Naive thymus-derived CD4-positive, alpha-beta T cell (primary cell): ENCODE results near the gene SMU1. TPM values are rescaled to one million over a fixed set of nuclear protein-coding genes. Genes with fewer than 3 reads are reported as not detected.

Experiments used
- ATAC-seq: fragments of 150-1000 bp; cut with Tn5 transposase; 2 replicates; pipeline ENCODE4 v1.10.0; 2021; ENCODE audit warnings: mild to moderate bottlenecking, moderate library complexity
- CTCF ChIA-PET: fragments of 350-600 bp; sonication (Branson Sonifier 250); formaldehyde crosslinking; loops from one replicate; lab custom pipeline; 2021; ENCODE audit warnings: antibody characterized with exemption; lab: Charles Lee
- POLR2A ChIA-PET: fragments of 350-600 bp; sonication (Branson Sonifier 250); formaldehyde crosslinking; loops from one replicate; lab custom pipeline; 2021; ENCODE audit warnings: antibody characterized with exemption, inconsistent platforms; lab: Charles Lee
- DNase-seq, 9 donors: peaks; one replicate each; pipeline versions ENCODE4 v3.0.0 to v3.0.0-alpha.2; 2020 to 2022; ENCODE audit warnings: mixed read lengths in 1 of 9
- H3K27ac ChIP-seq: one replicate; pipeline ENCODE4 v1.7.0; 2013; ENCODE audit warnings: mild to moderate bottlenecking, low read depth, low read length, moderate library complexity
- H3K27me3 ChIP-seq, 2 donors: one replicate each; pipeline ENCODE4 v1.7.0; 2013; ENCODE audit warnings: low read length in 2 of 2, mild to moderate bottlenecking in 2 of 2, moderate library complexity in 2 of 2; ENCODE audit not compliant: control insufficient read depth in 2 of 2, insufficient read depth in 2 of 2
- H3K36me3 ChIP-seq, 3 experiments: 1 replicate in 2 of 3; 2 replicates in 1 of 3; pipeline ENCODE4 v1.7.0; 2013; ENCODE audit warnings: low read length in 3 of 3, mild to moderate bottlenecking in 3 of 3, moderate library complexity in 1 of 3; ENCODE audit not compliant: insufficient read depth in 3 of 3, control insufficient read depth in 2 of 3
- H3K4me1 ChIP-seq, 2 donors: one replicate each; pipeline ENCODE4 v1.7.0; 2013; ENCODE audit warnings: low read length in 2 of 2, mild to moderate bottlenecking in 2 of 2, moderate library complexity in 1 of 2; ENCODE audit not compliant: control insufficient read depth in 2 of 2, insufficient read depth in 2 of 2
- H3K4me3 ChIP-seq: 2 replicates; pipeline ENCODE4 v1.7.0; 2013; ENCODE audit warnings: mild to moderate bottlenecking, low read length
- H3K9me3 ChIP-seq, 3 experiments: 1 replicate in 2 of 3; 2 replicates in 1 of 3; pipeline ENCODE4 v1.7.0; 2013; ENCODE audit warnings: low read length in 3 of 3; ENCODE audit not compliant: control insufficient read depth in 2 of 3
- H3K27ac Mint-ChIP-seq, 9 donors: one replicate each; pipeline ENCODE4 v1.8.0; 2020 to 2022; ENCODE audit warnings: mixed read lengths in 9 of 9, mild to moderate bottlenecking in 8 of 9, moderate library complexity in 5 of 9, inconsistent platforms in 2 of 9
- H3K27me3 Mint-ChIP-seq, 5 donors: one replicate each; pipeline ENCODE4 v1.8.0; 2021 to 2022; ENCODE audit warnings: mixed read lengths in 5 of 5, mild to moderate bottlenecking in 1 of 5
- H3K36me3 Mint-ChIP-seq, 5 donors: one replicate each; pipeline ENCODE4 v1.8.0; 2020 to 2022; ENCODE audit warnings: mixed read lengths in 5 of 5, mild to moderate bottlenecking in 3 of 5, inconsistent platforms in 1 of 5
- H3K4me1 Mint-ChIP-seq, 7 donors: one replicate each; pipeline ENCODE4 v1.8.0; 2020 to 2022; ENCODE audit warnings: mixed read lengths in 7 of 7, mild to moderate bottlenecking in 3 of 7, inconsistent platforms in 1 of 7
- H3K4me3 Mint-ChIP-seq, 10 donors: one replicate each; pipeline ENCODE4 v1.8.0; 2020 to 2022; ENCODE audit warnings: mild to moderate bottlenecking in 10 of 10, mixed read lengths in 10 of 10, moderate library complexity in 6 of 10, inconsistent platforms in 2 of 10
- H3K9me3 Mint-ChIP-seq, 11 donors: one replicate each; pipeline ENCODE4 v1.8.0; 2020 to 2022; ENCODE audit warnings: mixed read lengths in 11 of 11, mild to moderate bottlenecking in 4 of 11, inconsistent platforms in 1 of 11, moderate library complexity in 1 of 11
- intact Hi-C, 2 donors: fragments of 100-400 bp; cut with micrococcal nuclease; formaldehyde crosslinking; loops; one replicate each; pipeline ENCODE4 v1.15.1; 2023
- polyA plus RNA-seq, 2 donors: library from polyadenylated mRNA; unstranded; fragments of 300-500 nt; fragmentation: Illumina TruSeq; gene quantifications; one replicate each; pipeline ENCODE4 v1.2.3, GENCODE V29; 2021
- total RNA-seq, 6 experiments: library from RNA in 5 of 6; stranded (reverse) in 5 of 6; gene quantifications; 1 replicate in 5 of 6; 2 replicates in 1 of 6; pipeline ENCODE4 v1.2.3 and lab custom pipeline; 2021 to 2026

The SMU1 gene
- total RNA-seq (10 to 100 TPM; 22.3 to 32.9 (median 25.6) TPM), polyA plus RNA-seq (10 to 100 TPM; 26.4 to 30.0 TPM), total RNA-seq (lab: John Stamatoyannopoulos, UW) (124 reads per million, percentile 88 among the genes with 10 or more reads in this experiment)

- Mint-ChIP-seq H3K4me3 (peak within 1 kb of the TSS; percentile 95 to 100 (median 98)), H3K4me1 (peaks cover 18 to 62% (median 50%) of the 10 kb centered on the region in 7 donors), H3K27me3 (no peaks in the 10 kb centered on the region), H3K9me3 (peaks cover 0 to 8% (median 0%) of the 10 kb centered on the region in 11 donors), H3K27ac (peak within 1 kb of the TSS; percentile 97 to 100 (median 99)), H3K36me3 (peaks cover 1 to 19% (median 10%) of the 10 kb centered on the region in 5 donors)
- intact Hi-C loops, result loop anchor here (1.0 to 5.0 kb wide), 11 partner anchors 32 to 741 kb away; partner anchors contain the start of genes APTX (in 2 of the 2), BAG1 (in 2 of the 2), DNAJA1 (in 2 of the 2) and NFX1 (in 2 of the 2)
- ATAC-seq (peak; percentile 97), DNase-seq (peak; percentile 82 to 97 (median 95))
- H3K36me3 ChIP-seq, result peaks cover 4 to 23% (median 4%) of the 10 kb centered on the region in 3 experiments
- H3K27me3 ChIP-seq, result no peaks in the 10 kb centered on the region
- ChIA-PET POLR2A (interaction anchor here (0.8 to 2.6 kb wide), 20 partner anchors 9 to 399 kb away, joined by 3 to 11 read pairs (median 4); partner anchors contain the start of genes B4GALT1, DNAJA1 and NFX1), CTCF (interaction anchor here (0.6 to 1.4 kb wide), 4 partner anchors 9 to 94 kb away, joined by 3 to 4 read pairs (median 4); no protein-coding TSS in a partner anchor)
- H3K4me1 ChIP-seq, result peaks cover 15 to 20% of the 10 kb centered on the region in 2 donors
- no peaks in the 10 kb centered on the region for H3K9me3 ChIP-seq
- peak within 1 kb of the TSS; percentile 82 for H3K4me3 ChIP-seq
- peak within 1 kb of the TSS; percentile 93 for H3K27ac ChIP-seq
Measured at GRCh38 chr9:33076046-33077004, at the start of gene SMU1. SMU1 (minus strand) TSS chr9:33076674; CDS start chr9:33076608, 66 bp downstream.

DNA sequence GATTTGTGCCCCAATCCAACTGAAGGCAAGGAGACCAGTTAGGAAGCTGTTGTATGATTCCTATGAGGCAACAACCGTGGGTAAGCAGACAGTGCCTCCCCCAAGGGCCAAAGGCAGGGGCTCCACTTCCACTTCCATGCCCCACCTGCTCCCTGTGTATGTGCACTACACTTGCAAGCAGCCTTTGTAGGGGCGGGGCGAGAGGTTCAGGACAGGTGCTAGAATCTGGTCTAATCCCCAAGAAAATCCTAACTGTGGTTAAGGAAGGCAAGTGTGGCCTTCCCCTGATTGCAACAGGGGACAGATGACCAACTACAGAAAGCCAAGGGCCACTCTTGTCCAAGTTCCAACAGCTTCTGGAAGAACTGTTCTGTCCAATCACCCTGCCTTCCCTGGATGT lies 49.0 kb upstream of the SMU1 start:
- DNase-seq (no peak), ATAC-seq (no peak)
- intact Hi-C loops, result loop anchor here in 1 of 2 donors (1.0 kb wide), 2 partner anchors 43 to 100 kb away; no protein-coding TSS in a partner anchor
- Mint-ChIP-seq H3K27me3 (no peaks in the 10 kb centered on the region), H3K4me3 (no peak overlapping the region), H3K36me3 (peaks cover 8 to 52% (median 36%) of the 10 kb centered on the region in 5 donors), H3K4me1 (peaks cover 7 to 44% (median 31%) of the 10 kb centered on the region in 7 donors), H3K27ac (peak overlapping the region in 6 of 9 donors; percentile 2 to 71 (median 32)), H3K9me3 (no peaks in the 10 kb centered on the region)
- Histone ChIP-seq H3K9me3 (no peaks in the 10 kb centered on the region), H3K4me1 (no peaks in the 10 kb centered on the region), H3K4me3 (no peak overlapping the region), H3K27me3 (no peaks in the 10 kb centered on the region), H3K27ac (no peak overlapping the region), H3K36me3 (peaks cover 0 to 36% (median 4%) of the 10 kb centered on the region in 3 experiments)
- CTCF ChIA-PET, result interaction anchor here (0.6 kb wide), 1 partner anchor 55 kb away, joined by 4 read pairs; no protein-coding TSS in a partner anchor
- POLR2A ChIA-PET, result interaction anchor here (1.8 kb wide), 1 partner anchor 42 kb away, joined by 6 read pairs; the partner anchor contains the start of gene B4GALT1

DNA sequence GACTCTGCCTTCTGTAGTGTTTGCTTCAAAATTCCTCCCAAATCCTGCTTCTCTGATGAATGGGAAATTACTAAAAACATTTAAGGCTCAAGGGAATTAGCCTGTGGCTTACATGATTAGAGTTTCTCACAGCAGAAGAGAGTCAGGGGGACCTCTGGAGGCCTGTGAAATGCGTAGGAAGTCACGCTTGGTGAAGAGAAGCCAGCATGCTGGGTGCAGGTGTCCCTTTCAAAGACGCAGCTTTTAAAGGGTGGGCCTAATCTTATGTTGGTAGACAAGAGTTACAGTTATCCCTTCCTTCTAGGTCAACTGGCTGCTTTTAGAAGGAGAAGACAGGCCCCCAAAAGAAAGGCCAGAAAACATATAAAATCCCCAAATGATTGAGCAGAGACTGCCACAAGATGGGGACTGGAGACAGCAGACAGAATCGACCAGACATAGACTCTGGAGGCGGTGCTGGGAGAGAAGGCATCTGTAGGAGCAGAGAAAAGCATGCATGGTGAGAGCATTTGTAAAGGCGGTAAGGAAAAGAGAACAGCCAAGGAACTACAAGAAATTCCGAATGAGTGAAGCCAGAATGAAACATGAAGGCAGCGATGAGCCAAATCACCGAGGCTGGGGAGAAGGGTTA lies 48.4 kb upstream of the SMU1 start:
- Mint-ChIP-seq H3K9me3 (no peaks in the 10 kb centered on the region), H3K27ac (peak overlapping the region in 7 of 9 donors; percentile 14 to 71 (median 45)), H3K4me3 (no peak overlapping the region), H3K36me3 (peaks cover 8 to 51% (median 35%) of the 10 kb centered on the region in 5 donors), H3K4me1 (peaks cover 11 to 48% (median 30%) of the 10 kb centered on the region in 7 donors), H3K27me3 (no peaks in the 10 kb centered on the region)
- ATAC-seq, result peak; percentile 37
- peak in 2 of 9 donors; percentile 13 to 31 for DNase-seq
- ChIA-PET POLR2A (no interaction called here), CTCF (interaction anchor here (0.6 to 1.2 kb wide), 2 partner anchors 55 to 101 kb away, joined by 3 to 4 read pairs; no protein-coding TSS in a partner anchor)
- H3K4me1 ChIP-seq, result no peaks in the 10 kb centered on the region
- intact Hi-C loops, result loop anchor here in 1 of 2 donors (1.0 kb wide), 2 partner anchors 43 to 100 kb away; no protein-coding TSS in a partner anchor
- no peaks in the 10 kb centered on the region for H3K9me3 ChIP-seq
- no peaks in the 10 kb centered on the region for H3K27me3 ChIP-seq
- H3K4me3 ChIP-seq, result no peak overlapping the region
- H3K36me3 ChIP-seq, result peaks cover 0 to 36% (median 4%) of the 10 kb centered on the region in 3 experiments
- H3K27ac ChIP-seq, result no peak overlapping the region

DNA sequence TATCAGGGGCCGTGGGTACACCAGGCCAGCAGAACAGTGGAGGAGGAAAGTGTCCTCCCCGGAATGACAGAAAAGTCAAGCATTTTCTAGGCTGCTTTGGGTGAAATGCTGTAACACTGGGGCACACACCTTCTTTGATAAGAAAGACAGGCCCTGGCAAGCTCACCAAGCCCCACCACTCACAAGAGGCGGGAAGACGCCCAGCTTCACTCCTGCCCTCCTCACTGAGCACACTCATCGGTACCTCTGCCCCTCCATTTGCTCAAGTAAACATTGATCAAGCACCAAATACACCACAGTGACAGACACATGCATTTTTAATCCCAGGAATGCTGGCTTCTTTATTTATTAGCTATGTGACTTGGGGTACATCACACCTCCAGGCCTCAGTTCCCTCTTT lies 47.6 kb upstream of the SMU1 start:
- H3K4me3 Mint-ChIP-seq, result no peak overlapping the region
- Histone ChIP-seq H3K9me3 (no peaks in the 10 kb centered on the region), H3K27me3 (no peaks in the 10 kb centered on the region), H3K27ac (no peak overlapping the region), H3K4me3 (no peak overlapping the region), H3K4me1 (no peaks in the 10 kb centered on the region), H3K36me3 (peaks cover 0 to 28% (median 4%) of the 10 kb centered on the region in 3 experiments)
- peaks cover 11 to 46% (median 27%) of the 10 kb centered on the region in 7 donors for H3K4me1 Mint-ChIP-seq
- H3K27me3 Mint-ChIP-seq, result no peaks in the 10 kb centered on the region
- peaks cover 8 to 49% (median 33%) of the 10 kb centered on the region in 5 donors for H3K36me3 Mint-ChIP-seq
- ChIA-PET POLR2A (no interaction called here), CTCF (interaction anchor here (1.2 kb wide), 1 partner anchor 102 kb away, joined by 3 read pairs; no protein-coding TSS in a partner anchor)
- DNase-seq, result no peak
- H3K27ac Mint-ChIP-seq, result peak overlapping the region in 4 of 9 donors; percentile 28 to 78 (median 51)
- ATAC-seq, result no peak
- H3K9me3 Mint-ChIP-seq, result no peaks in the 10 kb centered on the region
- intact Hi-C loops, result no loop called here

- Mint-ChIP-seq H3K27me3 (no peaks in the 10 kb centered on the region), H3K36me3 (peaks cover 8 to 49% (median 29%) of the 10 kb centered on the region in 5 donors), H3K27ac (peak overlapping the region in 1 of 9 donors; percentile 72), H3K4me3 (no peak overlapping the region), H3K4me1 (peaks cover 11 to 46% (median 29%) of the 10 kb centered on the region in 7 donors), H3K9me3 (no peaks in the 10 kb centered on the region)
- peaks cover 0 to 24% (median 4%) of the 10 kb centered on the region in 3 experiments for H3K36me3 ChIP-seq
- DNase-seq (no peak), ATAC-seq (no peak)
- intact Hi-C loops, result no loop called here
- H3K27ac ChIP-seq, result no peak overlapping the region
- ChIA-PET POLR2A (no interaction called here), CTCF (interaction anchor here (1.2 kb wide), 1 partner anchor 103 kb away, joined by 3 read pairs; no protein-coding TSS in a partner anchor)
- no peaks in the 10 kb centered on the region for H3K27me3 ChIP-seq
- H3K9me3 ChIP-seq, result no peaks in the 10 kb centered on the region
- H3K4me3 ChIP-seq, result no peak overlapping the region
- no peaks in the 10 kb centered on the region for H3K4me1 ChIP-seq
Measured at GRCh38 chr9:33123407-33124031, 47.0 kb upstream of the SMU1 start.
